ENCODE results near the gene KRTAP5-3.

GRCh38 chr11:1567721-1568100 lies 40.6 kb downstream of the KRTAP5-3 start:
- TF ChIP-seq CTCF (IDR thresholded peaks at IDR 0.05) (no peak), POLR2A (IDR thresholded peaks at IDR 0.05) (no peak), EP300 (IDR thresholded peaks at IDR 0.05) (no peak)
